GM10266 (cell line): Measurements from ENCODE around the gene ZNF142.

ENCODE experiments used
- DNase-seq: peaks from one replicate; pipeline ENCODE4 v3.0.0; 2012; ENCODE audit errors: extremely low spot score
- TF ChIP-seq, protein P1 (sequence below): IDR thresholded peaks from 2 replicates; pipeline ENCODE4 v1.5.1; 2012; ENCODE audit warnings: mild to moderate bottlenecking, low read depth; ENCODE audit not compliant: control insufficient read depth, insufficient read depth; ENCODE audit errors: missing control alignments

The ZNF142 gene

DNA sequence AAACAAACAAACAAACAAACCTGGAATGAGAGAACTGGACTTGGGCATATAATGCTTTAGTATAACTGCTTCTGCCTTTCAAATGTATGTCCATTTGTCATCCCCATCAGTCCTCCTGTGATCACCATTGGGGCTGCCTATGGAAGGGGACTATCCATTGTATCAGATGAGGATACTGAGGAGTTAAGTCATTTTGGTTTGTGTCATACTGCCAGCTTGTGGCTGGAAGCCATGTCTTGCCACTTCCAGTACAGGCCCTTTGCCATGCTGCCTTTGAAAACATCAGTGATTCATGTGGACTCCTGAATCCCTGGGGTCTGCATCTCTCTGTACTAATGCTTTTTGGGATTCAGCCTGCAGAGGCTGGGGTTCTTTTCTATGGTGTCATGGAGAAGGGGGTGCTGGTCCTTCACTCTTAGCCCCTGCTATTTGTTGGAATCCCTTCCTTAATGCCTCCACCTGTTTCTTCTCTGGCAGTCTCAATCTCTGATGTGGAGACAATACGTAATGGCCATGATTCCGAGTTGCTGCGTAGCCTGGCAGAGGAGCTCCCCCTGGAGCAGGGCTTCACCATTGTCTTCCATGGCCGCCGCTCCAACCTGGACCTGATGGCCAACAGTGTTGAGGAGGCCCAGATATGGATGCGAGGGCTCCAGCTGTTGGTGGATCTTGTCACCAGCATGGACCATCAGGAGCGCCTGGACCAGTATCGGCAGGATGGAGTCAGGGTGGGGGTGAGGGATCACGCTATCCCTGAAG, 41.1 kb downstream of the ZNF142 start:
- no peak for DNase-seq
- TF ChIP-seq, protein P1, sequence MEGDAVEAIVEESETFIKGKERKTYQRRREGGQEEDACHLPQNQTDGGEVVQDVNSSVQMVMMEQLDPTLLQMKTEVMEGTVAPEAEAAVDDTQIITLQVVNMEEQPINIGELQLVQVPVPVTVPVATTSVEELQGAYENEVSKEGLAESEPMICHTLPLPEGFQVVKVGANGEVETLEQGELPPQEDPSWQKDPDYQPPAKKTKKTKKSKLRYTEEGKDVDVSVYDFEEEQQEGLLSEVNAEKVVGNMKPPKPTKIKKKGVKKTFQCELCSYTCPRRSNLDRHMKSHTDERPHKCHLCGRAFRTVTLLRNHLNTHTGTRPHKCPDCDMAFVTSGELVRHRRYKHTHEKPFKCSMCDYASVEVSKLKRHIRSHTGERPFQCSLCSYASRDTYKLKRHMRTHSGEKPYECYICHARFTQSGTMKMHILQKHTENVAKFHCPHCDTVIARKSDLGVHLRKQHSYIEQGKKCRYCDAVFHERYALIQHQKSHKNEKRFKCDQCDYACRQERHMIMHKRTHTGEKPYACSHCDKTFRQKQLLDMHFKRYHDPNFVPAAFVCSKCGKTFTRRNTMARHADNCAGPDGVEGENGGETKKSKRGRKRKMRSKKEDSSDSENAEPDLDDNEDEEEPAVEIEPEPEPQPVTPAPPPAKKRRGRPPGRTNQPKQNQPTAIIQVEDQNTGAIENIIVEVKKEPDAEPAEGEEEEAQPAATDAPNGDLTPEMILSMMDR, result peak; percentile 16

DNA sequence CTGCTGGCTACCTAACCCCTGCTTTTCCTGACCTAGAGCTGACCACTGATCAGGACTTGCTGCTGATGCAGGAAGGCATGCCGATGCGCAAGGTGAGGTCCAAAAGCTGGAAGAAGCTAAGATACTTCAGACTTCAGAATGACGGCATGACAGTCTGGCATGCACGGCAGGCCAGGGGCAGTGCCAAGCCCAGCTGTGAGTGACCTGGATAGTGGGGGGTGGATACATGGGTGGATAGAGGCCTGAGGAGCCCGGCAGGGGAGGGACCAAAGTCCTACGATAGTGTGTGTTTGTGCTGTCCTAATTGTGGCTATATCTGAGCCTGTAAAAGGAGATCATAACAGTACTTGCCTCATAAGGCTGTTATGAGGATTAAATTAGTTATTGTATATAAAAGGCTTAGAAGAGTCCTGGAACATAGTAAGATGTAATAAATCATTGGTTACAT, 43.5 kb downstream of the ZNF142 start:
- no peak for DNase-seq
- TF ChIP-seq, protein P1, result no peak

DNA sequence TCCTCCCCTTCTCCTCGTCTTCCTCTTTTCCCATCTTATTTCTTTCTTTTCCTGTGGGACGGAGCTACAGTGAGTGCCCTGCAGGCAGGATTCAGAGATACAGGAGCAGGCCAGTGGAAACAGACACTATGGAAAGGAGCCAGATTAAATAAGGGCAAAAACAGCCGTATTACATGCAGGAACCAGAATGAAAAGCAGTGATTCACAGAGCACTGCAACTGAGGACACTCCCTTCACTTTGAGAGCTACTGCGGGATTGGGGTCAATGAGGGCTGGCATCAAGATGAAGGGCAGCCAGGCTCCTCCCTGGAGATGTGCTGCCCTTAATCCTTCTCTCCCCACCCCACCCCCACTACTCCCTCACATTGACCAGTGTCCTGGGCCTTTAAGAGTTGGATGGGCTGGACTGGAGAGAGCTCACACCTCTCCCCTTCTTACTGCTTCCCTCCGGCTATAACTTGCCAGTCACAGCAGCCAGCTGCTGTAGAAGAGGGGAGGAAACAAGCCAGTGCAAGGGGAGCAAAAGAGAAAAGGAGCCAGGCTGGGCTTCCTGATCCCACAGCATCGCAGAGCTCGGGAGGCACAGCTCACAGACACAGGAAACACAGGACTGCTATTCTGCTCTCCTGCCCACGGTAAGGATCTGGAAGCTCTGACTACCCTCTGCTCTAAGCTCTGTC, 51.8 kb downstream of the ZNF142 start, which contains the start of gene PLCD4:
Gene PLCD4, plus strand, starts transcription at position 464 of the 680 bp plus-strand sequence. CDS start 7,841 bp downstream, outside the sequence.
- DNase-seq, result no peak
- TF ChIP-seq, protein P1, result no peak

DNA sequence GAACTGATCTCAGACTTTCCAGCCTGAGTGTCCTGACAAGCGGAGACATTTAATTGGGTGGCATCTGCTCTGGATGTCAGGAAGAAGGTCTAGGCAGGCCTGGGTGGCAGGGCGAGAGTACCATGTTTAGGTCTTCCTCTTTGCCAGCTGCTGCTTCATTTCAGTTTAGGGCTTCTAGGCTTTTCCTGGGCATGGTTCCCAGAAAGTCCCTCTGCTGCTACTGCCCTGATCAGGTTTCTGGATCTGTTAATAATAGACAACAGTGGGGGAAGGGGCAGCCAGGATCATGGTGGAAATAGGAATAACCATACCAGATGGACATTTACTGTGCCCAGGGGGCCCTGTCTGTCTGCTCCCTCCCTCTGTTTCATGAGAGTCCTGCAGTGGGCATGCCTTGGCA, 54.0 kb downstream of the ZNF142 start:
- no peak for DNase-seq
- TF ChIP-seq, protein P1, result no peak
